Liver (tissue), 9 donors: Measurements from ENCODE around the gene CCDC81. TPM values are rescaled to one million over a fixed set of nuclear protein-coding genes. Genes with fewer than 3 reads are reported as not detected.

Experiments used
- DNase-seq: peaks from one replicate; pipeline ENCODE4 v3.0.0-alpha.2; 2017; ENCODE audit warnings: low spot score
- H3K27ac ChIP-seq, 2 donors: one replicate each; pipeline ENCODE4 v1.7.0; 2013; ENCODE audit warnings: inconsistent platforms in 2 of 2, low read length in 2 of 2, control low read depth in 1 of 2, low read depth in 1 of 2, mild to moderate bottlenecking in 1 of 2
- H3K27me3 ChIP-seq, 4 donors: one replicate each; pipeline versions ENCODE4 v1.6.1 to v1.7.0; 2013; ENCODE audit warnings: low read length in 3 of 4, inconsistent platforms in 1 of 4, mild to moderate bottlenecking in 1 of 4, moderate library complexity in 1 of 4; ENCODE audit not compliant: control insufficient read depth in 4 of 4, insufficient read depth in 4 of 4
- H3K36me3 ChIP-seq, 4 donors: one replicate each; pipeline versions ENCODE4 v1.6.1 to v1.7.0; 2013; ENCODE audit warnings: low read length in 3 of 4, mild to moderate bottlenecking in 3 of 4, low read depth in 1 of 4, moderate library complexity in 1 of 4; ENCODE audit not compliant: control insufficient read depth in 4 of 4, insufficient read depth in 3 of 4
- H3K4me1 ChIP-seq, 4 donors: one replicate each; pipeline versions ENCODE4 v1.6.1 to v1.7.0; 2013; ENCODE audit warnings: low read length in 3 of 4, mild to moderate bottlenecking in 3 of 4, moderate library complexity in 1 of 4; ENCODE audit not compliant: control insufficient read depth in 4 of 4, insufficient read depth in 4 of 4
- H3K4me3 ChIP-seq, 3 donors: one replicate each; pipeline versions ENCODE4 v1.6.1 to v1.7.0; 2013; ENCODE audit warnings: low read length in 3 of 3, control low read depth in 1 of 3, low read depth in 1 of 3, mild to moderate bottlenecking in 1 of 3
- H3K9ac ChIP-seq, 2 donors: one replicate each; pipeline ENCODE4 v1.7.0; 2013; ENCODE audit warnings: low read length in 2 of 2, mild to moderate bottlenecking in 2 of 2, moderate library complexity in 2 of 2, control low read depth in 1 of 2, low read depth in 1 of 2
- H3K9me3 ChIP-seq, 4 donors: one replicate each; pipeline versions ENCODE4 v1.6.1 to v1.7.0; 2013; ENCODE audit warnings: low read length in 3 of 4; ENCODE audit not compliant: control insufficient read depth in 4 of 4
- ATF3 ChIP-seq: IDR thresholded peaks from 2 replicates; pipeline ENCODE4 v1.6.1; 2016; ENCODE audit warnings: antibody characterized with exemption
- CTCF ChIP-seq: fragments of 150-350 bp; IDR thresholded peaks from 2 replicates; pipeline ENCODE4 v1.5.1; 2017; ENCODE audit warnings: improper control_type of control experiment, low read depth, low read length; ENCODE audit not compliant: missing input control
- EGR1 ChIP-seq, 2 donors: IDR thresholded peaks; 2 replicates each; pipeline ENCODE4 v1.6.1; 2016 to 2018; ENCODE audit warnings: antibody characterized with exemption in 2 of 2, low read depth in 2 of 2
- FOXA1 ChIP-seq: IDR thresholded peaks from 2 replicates; pipeline ENCODE4 v1.6.1; 2016; ENCODE audit warnings: antibody characterized with exemption
- FOXA2 ChIP-seq: IDR thresholded peaks from 2 replicates; pipeline ENCODE4 v1.6.1; 2016; ENCODE audit warnings: antibody characterized with exemption
- GABPA ChIP-seq, 2 donors: IDR thresholded peaks in 1 of 2; conservative IDR thresholded peaks in 1 of 2; 2 replicates each; pipeline ENCODE4 v1.6.1; 2016; ENCODE audit warnings: antibody characterized with exemption in 2 of 2, mild to moderate bottlenecking in 1 of 2, moderate library complexity in 1 of 2
- HNF4A ChIP-seq, 2 donors: conservative IDR thresholded peaks; 2 replicates each; pipeline ENCODE4 v1.6.1; 2016; ENCODE audit warnings: antibody characterized with exemption in 2 of 2, mild to moderate bottlenecking in 2 of 2
- HNF4G ChIP-seq: IDR thresholded peaks from 2 replicates; pipeline ENCODE4 v1.6.1; 2016; ENCODE audit warnings: antibody characterized with exemption
- JUND ChIP-seq, 2 donors: IDR thresholded peaks; 2 replicates each; pipeline ENCODE4 v1.6.1; 2016; ENCODE audit warnings: antibody characterized with exemption in 2 of 2
- MAX ChIP-seq: IDR thresholded peaks from 2 replicates; pipeline ENCODE4 v1.6.1; 2016; ENCODE audit warnings: antibody characterized with exemption
- NR2F2 ChIP-seq: IDR thresholded peaks from 2 replicates; pipeline ENCODE4 v1.6.1; 2016; ENCODE audit warnings: antibody characterized with exemption
- RAD21 ChIP-seq, 2 donors: IDR thresholded peaks; 2 replicates each; pipeline ENCODE4 v1.6.1; 2016; ENCODE audit warnings: antibody characterized with exemption in 2 of 2, mild to moderate bottlenecking in 2 of 2
- REST ChIP-seq: IDR thresholded peaks from 2 replicates; pipeline ENCODE4 v1.6.1; 2016; ENCODE audit warnings: antibody characterized with exemption, mild to moderate bottlenecking
- RXRA ChIP-seq, 2 donors: IDR thresholded peaks; 2 replicates each; pipeline ENCODE4 v1.6.1; 2017 to 2018; ENCODE audit warnings: antibody characterized with exemption in 2 of 2, mild to moderate bottlenecking in 1 of 2
- SP1 ChIP-seq: IDR thresholded peaks from 2 replicates; pipeline ENCODE4 v1.6.1; 2018; ENCODE audit warnings: antibody characterized with exemption, mild to moderate bottlenecking
- TAF1 ChIP-seq: conservative IDR thresholded peaks from 2 replicates; pipeline ENCODE4 v1.6.1; 2016; ENCODE audit warnings: antibody characterized with exemption, mild to moderate bottlenecking
- YY1 ChIP-seq: IDR thresholded peaks from 2 replicates; pipeline ENCODE4 v1.6.1; 2016; ENCODE audit warnings: antibody characterized with exemption, mild to moderate bottlenecking
- ZBTB33 ChIP-seq: IDR thresholded peaks from 2 replicates; pipeline ENCODE4 v1.6.1; 2016; ENCODE audit warnings: antibody characterized with exemption
- WGBS: extraction: QIAGEN DNeasy Blood & Tissue Kit; methylation state at CpG from one replicate; pipeline ENCODE4 v1.1.7; 2013; 5-methylcytosine and 5-hydroxymethylcytosine counted together
- polyA plus RNA-seq, 2 donors: library from polyadenylated mRNA; stranded (reverse) in 1 of 2; unstranded in 1 of 2; fragments of 200-250 nt in 1 of 2; fragments of >200 nt in 1 of 2; fragmentation: Nextera tagmentation in 1 of 2; extraction: Ambion mirVana in 1 of 2; gene quantifications; one replicate each; pipeline versions ENCODE4 v1.2.1 to v1.2.3, GENCODE V29; 2013 to 2015
- total RNA-seq, 2 donors: library from RNA; depleted of rRNA; stranded (reverse); fragments of >200 nt; gene quantifications; one replicate each; pipeline ENCODE4 v1.2.3, GENCODE V29; 2014
- donor health status: healthy.
- donor health status: healthy.
- donor health status: healthy.
- donor health status: healthy.
- donor health status: healthy.

Gene CCDC81
- total and polyA plus RNA-seq, 4 donors: 0.32 to 1.1 (median 0.67) TPM; not detected in 1

GRCh38 chr11:86388198-86388597 is 13.5 kb downstream of the CCDC81 start:
- H3K27ac ChIP-seq: no peak overlapping the region
- TF ChIP-seq RAD21 (IDR thresholded peaks at IDR 0.05) (no peak), JUND (IDR thresholded peaks at IDR 0.05) (no peak), TAF1 (no peak), ATF3 (no peak), NR2F2 (no peak), RXRA (IDR thresholded peaks at IDR 0.05) (no peak), EGR1 (IDR thresholded peaks at IDR 0.05; ENCODE audit: low read depth in 2 of 2) (no peak), SP1 (no peak), FOXA1 (no peak), MAX (no peak), HNF4A (conservative IDR thresholded peaks at IDR 0.05) (no peak), YY1 (no peak), GABPA (IDR thresholded peaks at IDR 0.05 in 1 of 2, conservative IDR thresholded peaks at IDR 0.05 in 1 of 2) (no peak), CTCF (no peak), ZBTB33 (no peak), REST (no peak), HNF4G (no peak), FOXA2 (no peak)
- H3K4me3 ChIP-seq: no peak overlapping the region
- 74% methylated on average over 4 of the region's 4 CpGs for WGBS
- no peaks in the 10 kb centered on the region for H3K27me3 ChIP-seq
- DNase-seq: no peak
- no peaks in the 10 kb centered on the region for H3K9me3 ChIP-seq
- no peak overlapping the region for H3K9ac ChIP-seq
- H3K36me3 ChIP-seq: no peaks in the 10 kb centered on the region
- H3K4me1 ChIP-seq: no peaks in the 10 kb centered on the region
